Heart left ventricle (tissue), 16 donors: ENCODE results near the gene MAGI2. TPM values are rescaled to one million over a fixed set of nuclear protein-coding genes. Genes with fewer than 3 reads are reported as not detected.

Source experiments
- ATAC-seq, 4 donors: fragments of 200-7000 bp; cut with Tn5 transposase; one replicate each; pipeline ENCODE4 v1.9.1; 2020 to 2022; ENCODE audit warnings: moderate library complexity in 4 of 4, mild to moderate bottlenecking in 3 of 4, moderate number of reproducible peaks in 1 of 4
- DNase-seq, 5 donors: peaks; one replicate each; pipeline ENCODE4 v3.0.0-alpha.2; 2020
- H3K27ac ChIP-seq, 12 donors: fragments of 200-600 bp; sonication (generic) in 4 of 12; one replicate each; pipeline versions ENCODE4 v1.5.0 to v1.8.0; 2016 to 2022; ENCODE audit warnings: mild to moderate bottlenecking in 2 of 12
- H3K27me3 ChIP-seq, 9 donors: fragments of 200-600 bp; sonication (generic) in 2 of 9; one replicate each; pipeline versions ENCODE4 v1.5.1 to v1.8.0; 2016 to 2022; ENCODE audit warnings: mild to moderate bottlenecking in 3 of 9
- H3K36me3 ChIP-seq, 9 donors: fragments of 200-600 bp; sonication (generic) in 2 of 9; one replicate each; pipeline versions ENCODE4 v1.5.0 to v1.8.0; 2018 to 2022; ENCODE audit warnings: mild to moderate bottlenecking in 2 of 9
- H3K4me1 ChIP-seq, 12 donors: fragments of 200-600 bp; sonication (generic) in 4 of 12; one replicate each; pipeline versions ENCODE4 v1.5.0 to v1.8.0; 2016 to 2022; ENCODE audit warnings: mild to moderate bottlenecking in 3 of 12
- H3K4me3 ChIP-seq, 12 donors: fragments of 200-600 bp; sonication (generic) in 4 of 12; one replicate each; pipeline versions ENCODE4 v1.5.0 to v1.8.0; 2017 to 2022; ENCODE audit warnings: mild to moderate bottlenecking in 9 of 12, moderate library complexity in 4 of 12
- H3K9me3 ChIP-seq, 12 donors: fragments of 200-600 bp; sonication (generic) in 4 of 12; one replicate each; pipeline versions ENCODE4 v1.5.0 to v1.8.0; 2016 to 2022; ENCODE audit warnings: mild to moderate bottlenecking in 1 of 12
- POLR2A ChIP-seq, 2 donors: fragments of 450-650 bp; IDR thresholded peaks; one replicate each; pipeline ENCODE4 v1.6.1; 2017; ENCODE audit warnings: antibody characterized with exemption in 2 of 2, mild to moderate bottlenecking in 2 of 2, moderate library complexity in 2 of 2
- WGBS, 4 donors: extraction: QIAGEN DNeasy Blood & Tissue Kit in 2 of 4; methylation state at CpG; one replicate each; pipeline versions ENCODE4 v1.1.5 to v1.1.7; 2013 to 2018; 5-methylcytosine and 5-hydroxymethylcytosine counted together
- intact Hi-C, 10 donors: fragments of 100-400 bp; cut with DNase I; formaldehyde crosslinking; loops; one replicate each; pipeline versions ENCODE4 v1.11.1 to v1.14.2; 2022
- polyA plus RNA-seq, 2 donors: library from polyadenylated mRNA; stranded (reverse); fragments of 200-250 nt; gene quantifications; one replicate each; pipeline ENCODE4 v1.2.3, GENCODE V29; 2013
- total RNA-seq, 9 donors: library from RNA; depleted of rRNA in 2 of 9; stranded (reverse); fragments of >200 nt in 2 of 9; fragmentation: NEBNext Ultra II Directional in 3 of 9; extraction: Animal tissue kit (Norgen Biotek cat#: 25700) in 3 of 9; gene quantifications; one replicate each; pipeline versions ENCODE4 v1.1.0 to v1.2.4, GENCODE V29; 2016 to 2023
- TF ChIP-seq, protein P1 (sequence below), 12 donors: fragments of 200-600 bp; sonication (generic) in 4 of 12; IDR thresholded peaks; one replicate each; pipeline versions ENCODE4 v1.5.0 to v1.8.0; 2018 to 2022; ENCODE audit warnings: antibody characterized with exemption in 12 of 12, mild to moderate bottlenecking in 5 of 12
- donor health status: ischemic (EF 13 %, LVEDD 7.1; RV severe dilation, severe dysfunction).
- donor health status: healthy with polysubstance abuse.
- donor health status: DM: no; HTN: yes; CAD: no.
- donor health status: DM: no; HTN: no; CAD: no.
- donor health status: ischemic (EF 25% LVEDD 6.9; RV normal size, moderate dysfunction).
- donor health status: ischemic (EF 25% LVEDD 5.7; RV mildly dilated, moderate dysfunction).
- donor health status: healthy.
- donor health status: DM: yes; HTN: yes; CAD: no.
- donor health status: ischemic (EF 35%, LVEDD 5.7; RV mildly dilated, moderate dysfunction).
- donor health status: nonischemic (EF 11% LVEDD 7.7; RV severe dilation, severe dysfunction).
- donor health status: DM: yes; HTN: yes; CAD: no.
- donor health status: PGD.
- donor health status: ischemic (EF 29% LVEDD 5.4; RV normal size, mild dysfunction).
- donor health status: nonischemic (EF 23%, LVEDD 6.1; RV moderate dilation, normal function).

MAGI2 gene
- total and polyA plus RNA-seq, 11 donors: 1.1 to 6.8 (median 3.8) TPM

DNA sequence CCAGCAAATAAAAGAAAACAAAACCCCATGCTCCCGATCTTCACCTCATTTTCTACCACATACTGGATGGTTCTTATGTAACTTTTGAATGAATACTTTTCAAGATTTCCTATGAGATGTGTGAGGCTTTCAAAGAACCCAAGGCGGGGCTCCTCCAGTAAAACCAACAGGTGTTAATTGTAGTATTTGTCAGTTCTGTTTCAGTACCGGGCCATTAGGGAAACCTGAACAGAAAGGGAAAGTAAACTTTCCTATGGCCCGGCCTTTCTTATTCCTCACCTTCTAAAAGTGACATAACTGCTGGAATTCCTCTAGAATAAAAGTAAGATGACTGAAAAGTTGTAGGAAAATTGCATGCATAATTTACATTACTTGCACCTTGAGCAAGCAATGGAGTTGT lies 672.9 kb downstream of the MAGI2 start:
- no peaks in the 10 kb centered on the region for H3K4me1 ChIP-seq
- DNase-seq (no peak), ATAC-seq (no peak)
- H3K4me3 ChIP-seq: no peak overlapping the region
- H3K27me3 ChIP-seq: no peaks in the 10 kb centered on the region
- no peak overlapping the region for H3K27ac ChIP-seq
- TF ChIP-seq POLR2A (IDR thresholded peaks at IDR 0.05): no peak
- TF ChIP-seq, protein P1, sequence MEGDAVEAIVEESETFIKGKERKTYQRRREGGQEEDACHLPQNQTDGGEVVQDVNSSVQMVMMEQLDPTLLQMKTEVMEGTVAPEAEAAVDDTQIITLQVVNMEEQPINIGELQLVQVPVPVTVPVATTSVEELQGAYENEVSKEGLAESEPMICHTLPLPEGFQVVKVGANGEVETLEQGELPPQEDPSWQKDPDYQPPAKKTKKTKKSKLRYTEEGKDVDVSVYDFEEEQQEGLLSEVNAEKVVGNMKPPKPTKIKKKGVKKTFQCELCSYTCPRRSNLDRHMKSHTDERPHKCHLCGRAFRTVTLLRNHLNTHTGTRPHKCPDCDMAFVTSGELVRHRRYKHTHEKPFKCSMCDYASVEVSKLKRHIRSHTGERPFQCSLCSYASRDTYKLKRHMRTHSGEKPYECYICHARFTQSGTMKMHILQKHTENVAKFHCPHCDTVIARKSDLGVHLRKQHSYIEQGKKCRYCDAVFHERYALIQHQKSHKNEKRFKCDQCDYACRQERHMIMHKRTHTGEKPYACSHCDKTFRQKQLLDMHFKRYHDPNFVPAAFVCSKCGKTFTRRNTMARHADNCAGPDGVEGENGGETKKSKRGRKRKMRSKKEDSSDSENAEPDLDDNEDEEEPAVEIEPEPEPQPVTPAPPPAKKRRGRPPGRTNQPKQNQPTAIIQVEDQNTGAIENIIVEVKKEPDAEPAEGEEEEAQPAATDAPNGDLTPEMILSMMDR (IDR thresholded peaks at IDR 0.05): no peak
- intact Hi-C loops: no loop called here
- WGBS, 4 donors: 73 to 80% (median 75%) methylated on average over 4 of the region's 4 CpGs
- H3K9me3 ChIP-seq: no peaks in the 10 kb centered on the region
- H3K36me3 ChIP-seq: no peaks in the 10 kb centered on the region

- TF ChIP-seq, protein P1 (IDR thresholded peaks at IDR 0.05): peak in 1 of 12 donors; percentile 11
- TF ChIP-seq POLR2A (IDR thresholded peaks at IDR 0.05): no peak
- H3K27ac ChIP-seq: no peak overlapping the region
- H3K27me3 ChIP-seq: no peaks in the 10 kb centered on the region
- no peaks in the 10 kb centered on the region for H3K4me1 ChIP-seq
- no peak overlapping the region for H3K4me3 ChIP-seq
- DNase-seq (no peak), ATAC-seq (no peak)
- no peaks in the 10 kb centered on the region for H3K36me3 ChIP-seq
- H3K9me3 ChIP-seq: no peaks in the 10 kb centered on the region
- intact Hi-C loops: no loop called here
- WGBS, 4 donors: 93 to 97% (median 94%) methylated on average over 2 of the region's 2 CpGs
Measured at GRCh38 chr7:78779788-78780187, 673.7 kb downstream of the MAGI2 start.

DNA sequence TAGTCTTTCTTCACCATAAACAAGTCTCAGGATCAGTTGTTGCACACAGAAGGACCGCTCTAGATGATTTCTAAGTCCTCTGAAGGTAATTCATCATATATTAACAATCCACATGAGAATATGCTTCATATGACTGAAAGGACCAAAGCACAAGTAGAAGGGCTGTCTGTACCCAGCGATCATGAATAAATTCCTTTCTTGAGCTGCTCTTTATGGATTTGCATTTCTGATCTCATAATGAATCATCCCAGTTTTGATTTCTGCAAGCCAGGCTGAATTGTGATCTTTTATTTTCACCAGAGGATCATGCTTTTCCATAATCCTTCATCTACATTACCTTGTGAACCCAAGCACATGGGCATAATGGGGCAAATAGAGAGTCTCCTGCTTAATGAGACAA lies 675.6 kb downstream of the MAGI2 start:
- Histone ChIP-seq H3K36me3 (no peaks in the 10 kb centered on the region), H3K27ac (no peak overlapping the region), H3K4me1 (no peaks in the 10 kb centered on the region), H3K27me3 (no peaks in the 10 kb centered on the region), H3K9me3 (no peaks in the 10 kb centered on the region), H3K4me3 (no peak overlapping the region)
- DNase-seq (no peak), ATAC-seq (no peak)
- intact Hi-C loops: no loop called here
- TF ChIP-seq, protein P1 (IDR thresholded peaks at IDR 0.05): no peak
- no peak for TF ChIP-seq POLR2A (IDR thresholded peaks at IDR 0.05)
- 82 to 92% (median 88%) methylated on average over 2 of the region's 2 CpGs for WGBS, 4 donors

GRCh38 chr7:78770422-78771410 lies 682.8 kb downstream of the MAGI2 start:
- no peaks in the 10 kb centered on the region for H3K36me3 ChIP-seq
- no peak overlapping the region for H3K27ac ChIP-seq
- 2 to 3% (median 3%) methylated on average over 16 of the region's 16 CpGs for WGBS, 4 donors
- peak overlapping the region in 10 of 12 donors; percentile 12 to 53 (median 36) for H3K4me3 ChIP-seq
- ATAC-seq (peak in 3 of 4 donors; percentile 47 to 70 (median 59)), DNase-seq (no peak)
- intact Hi-C loops: no loop called here
- peaks cover 0 to 19% (median 2%) of the 10 kb centered on the region in 12 donors for H3K4me1 ChIP-seq
- no peaks in the 10 kb centered on the region for H3K9me3 ChIP-seq
- no peaks in the 10 kb centered on the region for H3K27me3 ChIP-seq
- TF ChIP-seq POLR2A (IDR thresholded peaks at IDR 0.05): no peak
- TF ChIP-seq, protein P1 (IDR thresholded peaks at IDR 0.05): no peak
